ENCODE data around the gene PSMB3.
A peak's percentile ranks its signal among the peaks of the same experiment; 100 is the strongest.
"Not testable (repeated sequence)": the region's sequence is repeated elsewhere in the genome, so short reads cannot be mapped to it uniquely, and the experiment has no call there.

Gene PSMB3

GRCh38 chr17:38719289-38719942 is 33.1 kb upstream of the PSMB3 start:
- no peak for DNase-seq (ENCODE audit: low read depth, low spot score)
- Histone ChIP-seq H3K4me1 (ENCODE audit: insufficient read depth, insufficient read length) (peaks cover 17% of the 10 kb centered on the region), H3K36me3 (ENCODE audit: insufficient read depth, insufficient read length, low read length) (peaks cover 6% of the 10 kb centered on the region), H3K9me3 (ENCODE audit: insufficient read depth, low read length) (no peaks in the 10 kb centered on the region), H3K4me3 (ENCODE audit: insufficient read length, low read depth) (peak overlapping the region; percentile 23), H3K27me3 (ENCODE audit: insufficient read depth, insufficient read length) (peaks cover 3% of the 10 kb centered on the region), H3K9ac (ENCODE audit: insufficient read length, low read depth) (peak overlapping the region; percentile 51)
- TF ChIP-seq ZNF274 (IDR thresholded peaks at IDR 0.05; ENCODE audit: low read depth, low read length) (no peak), YY1 (IDR thresholded peaks at IDR 0.05; ENCODE audit: insufficient read depth, insufficient read length) (no peak), SUZ12 (IDR thresholded peaks at IDR 0.05; ENCODE audit: extremely low read depth, insufficient read depth, insufficient read length) (no peak)

- Histone ChIP-seq H3K4me3 (ENCODE audit: insufficient read length, low read depth) (peak overlapping the region; percentile 23), H3K9me3 (ENCODE audit: insufficient read depth, low read length) (no peaks in the 10 kb centered on the region), H3K4me1 (ENCODE audit: insufficient read depth, insufficient read length) (peaks cover 18% of the 10 kb centered on the region), H3K9ac (ENCODE audit: insufficient read length, low read depth) (peak overlapping the region; percentile 51), H3K36me3 (ENCODE audit: insufficient read depth, insufficient read length, low read length) (peaks cover 6% of the 10 kb centered on the region), H3K27me3 (ENCODE audit: insufficient read depth, insufficient read length) (peaks cover 3% of the 10 kb centered on the region)
- no peak for DNase-seq (ENCODE audit: low read depth, low spot score)
- TF ChIP-seq ZNF274 (IDR thresholded peaks at IDR 0.05; ENCODE audit: low read depth, low read length): no peak
- no peak for TF ChIP-seq YY1 (IDR thresholded peaks at IDR 0.05; ENCODE audit: insufficient read depth, insufficient read length)
- no peak for TF ChIP-seq SUZ12 (IDR thresholded peaks at IDR 0.05; ENCODE audit: extremely low read depth, insufficient read depth, insufficient read length)
These were observed 32.4 kb upstream of the PSMB3 start for GRCh38 chr17:38719943-38720641.

DNA sequence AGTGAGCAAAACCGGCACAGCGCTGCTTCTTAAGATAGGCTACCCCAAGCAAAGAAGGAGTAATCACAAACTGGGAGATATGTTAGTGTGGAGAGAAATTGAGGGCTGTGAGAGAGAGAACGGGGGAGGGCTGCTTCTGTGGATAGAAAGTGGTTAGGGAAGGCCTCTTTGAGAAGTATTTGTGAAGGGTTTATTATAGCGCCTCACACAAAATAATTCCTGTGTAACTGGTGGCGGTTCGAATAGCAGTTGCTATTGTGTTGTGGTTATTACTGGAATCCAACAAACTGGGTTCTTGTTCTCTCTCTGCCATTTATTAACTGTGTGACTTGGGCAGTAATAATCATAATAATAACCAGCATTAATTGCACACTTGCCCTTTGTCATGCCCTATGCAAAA is 31.6 kb upstream of the PSMB3 start:
- no peak for TF ChIP-seq YY1 (IDR thresholded peaks at IDR 0.05; ENCODE audit: insufficient read depth, insufficient read length)
- Histone ChIP-seq H3K4me3 (ENCODE audit: insufficient read length, low read depth) (no peak overlapping the region), H3K9ac (ENCODE audit: insufficient read length, low read depth) (no peak overlapping the region)

GRCh38 chr17:38721802-38722201 is 30.7 kb upstream of the PSMB3 start:
- peaks cover 15% of the 10 kb centered on the region for H3K4me1 ChIP-seq (ENCODE audit: insufficient read depth, insufficient read length)
- H3K27me3 ChIP-seq (ENCODE audit: insufficient read depth, insufficient read length): peaks cover 3% of the 10 kb centered on the region
- H3K9me3 ChIP-seq (ENCODE audit: insufficient read depth, low read length): no peaks in the 10 kb centered on the region
- H3K4me3 ChIP-seq (ENCODE audit: insufficient read length, low read depth): no peak overlapping the region
- no peak overlapping the region for H3K9ac ChIP-seq (ENCODE audit: insufficient read length, low read depth)
- peaks cover 3% of the 10 kb centered on the region for H3K36me3 ChIP-seq (ENCODE audit: insufficient read depth, insufficient read length, low read length)
- TF ChIP-seq ZNF274 (IDR thresholded peaks at IDR 0.05; ENCODE audit: low read depth, low read length): no peak
- no peak for TF ChIP-seq SUZ12 (IDR thresholded peaks at IDR 0.05; ENCODE audit: extremely low read depth, insufficient read depth, insufficient read length)
- TF ChIP-seq YY1 (IDR thresholded peaks at IDR 0.05; ENCODE audit: insufficient read depth, insufficient read length): no peak
- no peak for DNase-seq (ENCODE audit: low read depth, low spot score)

More for the DNA sequence above, 31.6 kb upstream of the PSMB3 start:
- H3K4me1 ChIP-seq (ENCODE audit: insufficient read depth, insufficient read length): peaks cover 11% of the 10 kb centered on the region
- no peak for DNase-seq (ENCODE audit: low read depth, low spot score)
- H3K9me3 ChIP-seq (ENCODE audit: insufficient read depth, low read length): no peaks in the 10 kb centered on the region
- peaks cover 3% of the 10 kb centered on the region for H3K27me3 ChIP-seq (ENCODE audit: insufficient read depth, insufficient read length)
- H3K36me3 ChIP-seq (ENCODE audit: insufficient read depth, insufficient read length, low read length): peaks cover 6% of the 10 kb centered on the region

- peak overlapping the region; percentile 42 for H3K9ac ChIP-seq (ENCODE audit: insufficient read length, low read depth)
- TF ChIP-seq YY1 (IDR thresholded peaks at IDR 0.05; ENCODE audit: insufficient read depth, insufficient read length): no peak
- no peak for TF ChIP-seq SUZ12 (IDR thresholded peaks at IDR 0.05; ENCODE audit: extremely low read depth, insufficient read depth, insufficient read length)
- TF ChIP-seq ZNF274 (IDR thresholded peaks at IDR 0.05; ENCODE audit: low read depth, low read length): no peak
- peaks cover 15% of the 10 kb centered on the region for H3K27me3 ChIP-seq (ENCODE audit: insufficient read depth, insufficient read length)
- no peak for DNase-seq (ENCODE audit: low read depth, low spot score)
- no peaks in the 10 kb centered on the region for H3K36me3 ChIP-seq (ENCODE audit: insufficient read depth, insufficient read length, low read length)
- no peaks in the 10 kb centered on the region for H3K9me3 ChIP-seq (ENCODE audit: insufficient read depth, low read length)
- H3K4me3 ChIP-seq (ENCODE audit: insufficient read length, low read depth): no peak overlapping the region
- peaks cover 19% of the 10 kb centered on the region for H3K4me1 ChIP-seq (ENCODE audit: insufficient read depth, insufficient read length)
These were observed 28.1 kb upstream of the PSMB3 start for GRCh38 chr17:38724337-38724988.

- peaks cover 15% of the 10 kb centered on the region for H3K27me3 ChIP-seq (ENCODE audit: insufficient read depth, insufficient read length)
- TF ChIP-seq YY1 (IDR thresholded peaks at IDR 0.05; ENCODE audit: insufficient read depth, insufficient read length) (no peak), SUZ12 (IDR thresholded peaks at IDR 0.05; ENCODE audit: extremely low read depth, insufficient read depth, insufficient read length) (no peak), ZNF274 (IDR thresholded peaks at IDR 0.05; ENCODE audit: low read depth, low read length) (no peak)
- no peak overlapping the region for H3K9ac ChIP-seq (ENCODE audit: insufficient read length, low read depth)
- DNase-seq (ENCODE audit: low read depth, low spot score): no peak
- H3K4me3 ChIP-seq (ENCODE audit: insufficient read length, low read depth): no peak overlapping the region
- H3K4me1 ChIP-seq (ENCODE audit: insufficient read depth, insufficient read length): peaks cover 19% of the 10 kb centered on the region
- H3K36me3 ChIP-seq (ENCODE audit: insufficient read depth, insufficient read length, low read length): no peaks in the 10 kb centered on the region
- H3K9me3 ChIP-seq (ENCODE audit: insufficient read depth, low read length): no peaks in the 10 kb centered on the region
These were observed 27.5 kb upstream of the PSMB3 start for GRCh38 chr17:38725066-38725465.

DNA sequence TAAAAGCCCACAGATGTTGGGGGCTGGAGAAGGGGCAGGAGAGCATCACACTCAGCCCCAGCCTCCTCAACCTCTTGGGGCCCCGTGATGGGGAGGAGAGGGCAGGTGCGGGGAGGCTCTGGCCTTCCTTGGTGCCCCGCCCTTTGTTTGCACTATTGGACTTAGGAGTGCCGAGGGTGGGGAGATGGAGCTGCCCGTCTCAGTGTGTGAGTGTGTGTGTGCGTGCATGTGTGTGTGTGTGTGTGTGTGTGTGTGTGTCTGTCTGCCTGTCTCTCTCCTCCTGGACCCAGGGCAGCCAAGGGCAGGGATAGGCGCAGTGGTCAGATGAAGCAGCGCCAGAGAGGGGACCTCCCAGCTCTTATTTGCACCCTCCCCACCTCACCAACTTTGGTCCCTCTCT is 26.4 kb upstream of the PSMB3 start:
- H3K9ac ChIP-seq (ENCODE audit: insufficient read length, low read depth); H3K9me3 ChIP-seq (ENCODE audit: insufficient read depth, low read length); H3K4me3 ChIP-seq (ENCODE audit: insufficient read length, low read depth); DNase-seq (ENCODE audit: low read depth, low spot score); H3K36me3 ChIP-seq (ENCODE audit: insufficient read depth, insufficient read length, low read length): not testable (repeated sequence)
- H3K27me3 ChIP-seq (ENCODE audit: insufficient read depth, insufficient read length): peaks cover 13% of the 10 kb centered on the region
- H3K4me1 ChIP-seq (ENCODE audit: insufficient read depth, insufficient read length): peaks cover 21% of the 10 kb centered on the region
